HepG2 (cell line): Measurements from ENCODE around the gene CCDC183. TPM values are rescaled to one million over a fixed set of nuclear protein-coding genes. Genes with fewer than 3 reads are reported as not detected.

Experiments used
- CEBPZ ChIP-seq: IDR thresholded peaks from 2 replicates; pipeline ENCODE4 v1.6.1; 2012; ENCODE audit warnings: low read length, improper control_type of control experiment
- CENPBD1 ChIP-seq: sonication (generic); formaldehyde crosslinking; IDR thresholded peaks from 2 replicates; pipeline ENCODE4 v1.8.0; 2022; ENCODE audit warnings: missing genetic modification reagents, low read depth, mild to moderate bottlenecking, borderline replicate concordance
- CTCF ChIP-seq: sonication (generic); formaldehyde crosslinking; IDR thresholded peaks from 2 replicates; pipeline ENCODE4 v1.5.0; 2020; ENCODE audit warnings: mild to moderate bottlenecking, missing genetic modification reagents, moderate library complexity
- HES4 ChIP-seq: sonication (generic); formaldehyde crosslinking; IDR thresholded peaks from 2 replicates; pipeline ENCODE4 v1.9.0; 2021; ENCODE audit warnings: mild to moderate bottlenecking, missing genetic modification reagents, borderline replicate concordance
- MAFG ChIP-seq: sonication (generic); formaldehyde crosslinking; IDR thresholded peaks from 2 replicates; pipeline ENCODE4 v1.5.1; 2020; ENCODE audit warnings: mild to moderate bottlenecking, missing genetic modification reagents
- MXD4 ChIP-seq: IDR thresholded peaks from 2 replicates; pipeline ENCODE4 v1.6.1; 2016; ENCODE audit warnings: mild to moderate bottlenecking, missing biosample characterization, missing genetic modification reagents
- PRDM4 ChIP-seq: sonication (generic); formaldehyde crosslinking; IDR thresholded peaks from 2 replicates; pipeline ENCODE4 v1.9.0; 2021; ENCODE audit warnings: missing genetic modification reagents, borderline replicate concordance
- RERE ChIP-seq: IDR thresholded peaks from 2 replicates; pipeline ENCODE4 v1.6.1; 2016; ENCODE audit warnings: low read depth, missing genetic modification reagents, missing compliant biosample characterization
- ZGPAT ChIP-seq: IDR thresholded peaks from 2 replicates; pipeline ENCODE4 v1.6.1; 2016; ENCODE audit warnings: mild to moderate bottlenecking
- ZNF83 ChIP-seq: sonication (generic); formaldehyde crosslinking; IDR thresholded peaks from 2 replicates; pipeline ENCODE4 v1.4.0; 2020; ENCODE audit warnings: missing genetic modification reagents, mild to moderate bottlenecking, borderline replicate concordance
- ZNF878 ChIP-seq: sonication (generic); formaldehyde crosslinking; IDR thresholded peaks from 2 replicates; pipeline ENCODE4 v1.8.1; 2023; ENCODE audit warnings: mild to moderate bottlenecking, missing genetic modification reagents, moderate library complexity
- polyA plus RNA-seq, 8 experiments: library from polyadenylated mRNA; depleted of rRNA in 3 of 8; stranded (reverse) in 7 of 8; unstranded in 1 of 8; fragments of >200 nt; fragmentation: Illumina TruSeq in 4 of 8; extraction: Trizol in 4 of 8; gene quantifications; 2 replicates each; pipeline versions ENCODE4 v1.2.1 to v1.2.3, GENCODE V29; 2011 to 2016; ENCODE audit warnings: low read depth in 4 of 8, missing spikeins in 1 of 8, mixed read lengths in 1 of 8; ENCODE audit not compliant: insufficient read depth in 1 of 8
- total RNA-seq, 5 experiments: library from RNA; depleted of rRNA; stranded (reverse); fragments of >200 nt; fragmentation: Illumina TruSeq; extraction: Trizol; gene quantifications; 2 replicates each; pipeline ENCODE4 v1.2.3, GENCODE V29; 2016; ENCODE audit warnings: low read depth in 1 of 5

The CCDC183 gene
- total and polyA plus RNA-seq, 2 of the 13 experiments (the other 11 are each of a cell fraction or from before 2014, with no cell fraction given), result 5.0 to 66.4 TPM

GRCh38 chr9:136807281-136808074, 11.3 kb downstream of the CCDC183 start, which contains the start of gene RABL6 (continued):
- TF ChIP-seq HES4 (peak; percentile 19; the same call in 1 of the 2 replicates), ZNF878 (CRISPR knock-in tag) (0 out of 2 replicates have a peak, but pooled peaks have one; percentile 33), RERE (CRISPR knock-in tag) (no peak), CENPBD1 (CRISPR knock-in tag) (no peak), ZNF83 (no peak), CEBPZ (no peak), MAFG (CRISPR knock-in tag) (no peak), ZGPAT (CRISPR knock-in tag) (peak; percentile 60; the same call in 1 of the 2 replicates), PRDM4 (no peak), CTCF (CRISPR knock-in tag) (no peak), MXD4 (CRISPR knock-in tag) (no peak)
